ENCODE results near the gene MARCHF9. TPM values are rescaled to one million over a fixed set of nuclear protein-coding genes. Genes with fewer than 3 reads are reported as not detected.

Gene MARCHF9
- total RNA-seq, 1 experiment from 2014 or later = 19.8 TPM

- Histone ChIP-seq H3K27ac (ENCODE audit: low read depth, low read length, poor library complexity, severe bottlenecking) (no peak overlapping the region), H3K4me1 (ENCODE audit: insufficient read depth, low read length, poor library complexity, severe bottlenecking) (no peaks in the 10 kb centered on the region), H3K9me3 (ENCODE audit: low read depth, low read length, poor library complexity, severe bottlenecking) (no peaks in the 10 kb centered on the region), H3K4me3 (ENCODE audit: low read depth, low read length, poor library complexity, severe bottlenecking) (no peak overlapping the region), H3K36me3 (ENCODE audit: insufficient read depth, low read length, poor library complexity, severe bottlenecking) (peaks cover 15% of the 10 kb centered on the region), H3K27me3 (replicated peaks; ENCODE audit: insufficient read depth, low read depth, low read length, poor library complexity) (no peaks in the 10 kb centered on the region)
- ChIA-PET CTCF (no interaction called here), POLR2A (ENCODE audit: low non-redundant PET) (no interaction called here)
- no peak for TF ChIP-seq CTCF (conservative IDR thresholded peaks at IDR 0.05; ENCODE audit: low read depth, low read length)
- TF ChIP-seq EZH2 (IDR thresholded peaks at IDR 0.05; ENCODE audit: borderline replicate concordance, low read depth, low read length, poor library complexity, severe bottlenecking) = no peak
- intact Hi-C loops (cut with micrococcal nuclease; ENCODE audit: unreplicated experiment) = no loop called here
- DNase-seq (ENCODE audit: low spot score) = no peak
- no TSS peak for BruUV-seq (replicated peaks)
Observed at GRCh38 chr12:57716305-57716704, 38.6 kb upstream of the MARCHF9 start.

GRCh38 chr12:57717131-57717530 lies 37.8 kb upstream of the MARCHF9 start:
- Histone ChIP-seq H3K4me1 (ENCODE audit: insufficient read depth, low read length, poor library complexity, severe bottlenecking) (no peaks in the 10 kb centered on the region), H3K36me3 (ENCODE audit: insufficient read depth, low read length, poor library complexity, severe bottlenecking) (peaks cover 15% of the 10 kb centered on the region), H3K4me3 (ENCODE audit: low read depth, low read length, poor library complexity, severe bottlenecking) (no peak overlapping the region), H3K9me3 (ENCODE audit: low read depth, low read length, poor library complexity, severe bottlenecking) (no peaks in the 10 kb centered on the region), H3K27ac (ENCODE audit: low read depth, low read length, poor library complexity, severe bottlenecking) (no peak overlapping the region), H3K27me3 (replicated peaks; ENCODE audit: insufficient read depth, low read depth, low read length, poor library complexity) (no peaks in the 10 kb centered on the region)
- no peak for DNase-seq (ENCODE audit: low spot score)
- intact Hi-C loops (cut with micrococcal nuclease; ENCODE audit: unreplicated experiment) = no loop called here
- TF ChIP-seq CTCF (conservative IDR thresholded peaks at IDR 0.05; ENCODE audit: low read depth, low read length) = no peak
- no peak for TF ChIP-seq EZH2 (IDR thresholded peaks at IDR 0.05; ENCODE audit: borderline replicate concordance, low read depth, low read length, poor library complexity, severe bottlenecking)
- ChIA-PET CTCF (no interaction called here), POLR2A (ENCODE audit: low non-redundant PET) (no interaction called here)
- no TSS peak for BruUV-seq (replicated peaks)

GRCh38 chr12:57717846-57718640 lies 36.9 kb upstream of the MARCHF9 start:
- BruUV-seq (replicated peaks) = TSS peak; percentile 39
- intact Hi-C loops (cut with micrococcal nuclease; ENCODE audit: unreplicated experiment) = no loop called here
- Histone ChIP-seq H3K9me3 (ENCODE audit: low read depth, low read length, poor library complexity, severe bottlenecking) (no peaks in the 10 kb centered on the region), H3K27ac (ENCODE audit: low read depth, low read length, poor library complexity, severe bottlenecking) (no peak overlapping the region), H3K4me3 (ENCODE audit: low read depth, low read length, poor library complexity, severe bottlenecking) (no peak overlapping the region), H3K27me3 (replicated peaks; ENCODE audit: insufficient read depth, low read depth, low read length, poor library complexity) (no peaks in the 10 kb centered on the region), H3K4me1 (ENCODE audit: insufficient read depth, low read length, poor library complexity, severe bottlenecking) (no peaks in the 10 kb centered on the region), H3K36me3 (ENCODE audit: insufficient read depth, low read length, poor library complexity, severe bottlenecking) (peaks cover 15% of the 10 kb centered on the region)
- no peak for DNase-seq (ENCODE audit: low spot score)
- ChIA-PET CTCF (no interaction called here), POLR2A (ENCODE audit: low non-redundant PET) (no interaction called here)
- TF ChIP-seq EZH2 (IDR thresholded peaks at IDR 0.05; ENCODE audit: borderline replicate concordance, low read depth, low read length, poor library complexity, severe bottlenecking) (no peak), CTCF (conservative IDR thresholded peaks at IDR 0.05; ENCODE audit: low read depth, low read length) (no peak)

All from A673 (cell line).